HEK293 (cell line): ENCODE results near the gene C9orf43.

ENCODE experiments used
- CTCF ChIP-seq: fragments of 450-650 bp; formaldehyde crosslinking; IDR thresholded peaks from 2 replicates; pipeline ENCODE4 v1.5.1; 2016; ENCODE audit warnings: missing biosample characterization, missing genetic modification characterization
- SCRT2 ChIP-seq: fragments of 450-650 bp; formaldehyde crosslinking; IDR thresholded peaks from 2 replicates; pipeline ENCODE4 v1.5.1; 2016; ENCODE audit warnings: missing biosample characterization, missing genetic modification characterization
- ZNF114 ChIP-seq: fragments of 450-650 bp; formaldehyde crosslinking; IDR thresholded peaks from 2 replicates; pipeline ENCODE4 v1.5.0; 2017; ENCODE audit warnings: missing biosample characterization, missing genetic modification characterization
- TF ChIP-seq, protein P1 (sequence below): fragments of 450-650 bp; formaldehyde crosslinking; IDR thresholded peaks from 2 replicates; pipeline ENCODE4 v1.5.1; 2016; ENCODE audit warnings: missing biosample characterization, missing genetic modification characterization, low read depth

DNA sequence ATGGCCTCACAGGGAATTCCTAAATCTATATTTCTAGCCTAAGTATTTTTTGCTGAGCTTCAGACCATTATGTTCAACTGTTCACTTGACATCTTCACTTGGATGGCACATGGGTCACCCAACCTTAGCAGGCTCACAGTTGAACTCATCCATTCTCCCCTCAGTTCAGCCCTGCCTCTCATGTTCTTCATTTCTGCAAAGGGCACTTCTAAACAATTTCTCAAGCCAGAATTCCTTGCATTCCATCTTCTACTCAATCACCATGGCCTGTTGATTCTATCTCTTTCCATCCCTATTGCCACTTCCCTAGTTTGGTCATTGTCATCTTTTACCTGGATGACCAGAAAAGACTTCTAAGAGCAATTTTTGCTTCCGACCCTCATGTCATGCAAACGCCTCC, 45.7 kb downstream of the C9orf43 start:
- TF ChIP-seq SCRT2 (tag by site-specific recombination), result no peak
- TF ChIP-seq CTCF (tag by site-specific recombination), result no peak
- no peak for TF ChIP-seq ZNF114 (tag by site-specific recombination)
- TF ChIP-seq, protein P1, sequence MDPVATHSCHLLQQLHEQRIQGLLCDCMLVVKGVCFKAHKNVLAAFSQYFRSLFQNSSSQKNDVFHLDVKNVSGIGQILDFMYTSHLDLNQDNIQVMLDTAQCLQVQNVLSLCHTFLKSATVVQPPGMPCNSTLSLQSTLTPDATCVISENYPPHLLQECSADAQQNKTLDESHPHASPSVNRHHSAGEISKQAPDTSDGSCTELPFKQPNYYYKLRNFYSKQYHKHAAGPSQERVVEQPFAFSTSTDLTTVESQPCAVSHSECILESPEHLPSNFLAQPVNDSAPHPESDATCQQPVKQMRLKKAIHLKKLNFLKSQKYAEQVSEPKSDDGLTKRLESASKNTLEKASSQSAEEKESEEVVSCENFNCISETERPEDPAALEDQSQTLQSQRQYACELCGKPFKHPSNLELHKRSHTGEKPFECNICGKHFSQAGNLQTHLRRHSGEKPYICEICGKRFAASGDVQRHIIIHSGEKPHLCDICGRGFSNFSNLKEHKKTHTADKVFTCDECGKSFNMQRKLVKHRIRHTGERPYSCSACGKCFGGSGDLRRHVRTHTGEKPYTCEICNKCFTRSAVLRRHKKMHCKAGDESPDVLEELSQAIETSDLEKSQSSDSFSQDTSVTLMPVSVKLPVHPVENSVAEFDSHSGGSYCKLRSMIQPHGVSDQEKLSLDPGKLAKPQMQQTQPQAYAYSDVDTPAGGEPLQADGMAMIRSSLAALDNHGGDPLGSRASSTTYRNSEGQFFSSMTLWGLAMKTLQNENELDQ (tag by site-specific recombination), result no peak
